Right atrium auricular region (tissue), 2 donors: ENCODE results near the gene TBC1D2B. TPM values are rescaled to one million over a fixed set of nuclear protein-coding genes. Genes with fewer than 3 reads are reported as not detected.
"Not testable (repeated sequence)": the region's sequence is repeated elsewhere in the genome, so short reads cannot be mapped to it uniquely, and the experiment has no call there.

Source experiments
- DNase-seq: peaks from one replicate; pipeline ENCODE4 v3.0.0-alpha.2; 2019; ENCODE audit warnings: low spot score
- H3K27ac ChIP-seq, 2 donors: fragments of 200-600 bp; sonication (generic); 1 replicate in 1 of 2; 2 replicates in 1 of 2; pipeline ENCODE4 v1.5.1; 2016 to 2019
- H3K27me3 ChIP-seq, 2 donors: fragments of 200-600 bp; sonication (generic); one replicate each; pipeline versions ENCODE4 v1.5.1 to v1.6.0; 2017 to 2019
- H3K36me3 ChIP-seq: fragments of 200-600 bp; sonication (generic); one replicate; pipeline ENCODE4 v1.5.1; 2016
- H3K4me1 ChIP-seq, 2 donors: fragments of 200-600 bp; sonication (generic); one replicate each; pipeline versions ENCODE4 v1.5.1 to v1.6.0; 2017 to 2019
- H3K4me3 ChIP-seq, 2 donors: fragments of 200-600 bp; sonication (generic); 1 replicate in 1 of 2; 2 replicates in 1 of 2; pipeline ENCODE4 v1.5.1; 2017 to 2019; ENCODE audit warnings: mild to moderate bottlenecking in 1 of 2, moderate library complexity in 1 of 2
- H3K9me3 ChIP-seq, 2 donors: fragments of 200-600 bp; sonication (generic); one replicate each; pipeline ENCODE4 v1.5.1; 2019
- CTCF ChIP-seq, 2 donors: fragments of 200-600 bp; sonication (generic); IDR thresholded peaks; one replicate each; pipeline ENCODE4 v1.5.1; 2019; ENCODE audit warnings: antibody characterized with exemption in 2 of 2
- total RNA-seq, 2 donors: library from RNA; depleted of rRNA; stranded (reverse); fragments of >200 nt; gene quantifications; one replicate each; pipeline ENCODE4 v1.1.0, GENCODE V29; 2016

Gene TBC1D2B
- total RNA-seq, 2 donors from 2014 or later, result 12.5 to 27.7 TPM

GRCh38 chr15:78001656-78002055, 75.9 kb downstream of the TBC1D2B start:
- Histone ChIP-seq H3K27me3 (no peaks in the 10 kb centered on the region), H3K4me1 (peaks cover 0 to 39% of the 10 kb centered on the region in 2 donors), H3K36me3 (peaks cover 30% of the 10 kb centered on the region), H3K27ac (no peak overlapping the region), H3K4me3 (no peak overlapping the region), H3K9me3 (no peaks in the 10 kb centered on the region)
- no peak for TF ChIP-seq CTCF (IDR thresholded peaks at IDR 0.05)
- DNase-seq, result no peak

- TF ChIP-seq CTCF (IDR thresholded peaks at IDR 0.05), result no peak
- Histone ChIP-seq H3K9me3 (no peaks in the 10 kb centered on the region), H3K4me3 (no peak overlapping the region), H3K36me3 (peaks cover 30% of the 10 kb centered on the region), H3K27ac (no peak overlapping the region), H3K4me1 (peaks cover 0 to 37% of the 10 kb centered on the region in 2 donors), H3K27me3 (no peaks in the 10 kb centered on the region)
- DNase-seq, result no peak
These were observed 76.6 kb downstream of the TBC1D2B start for GRCh38 chr15:78000927-78001249.

GRCh38 chr15:78000091-78000926, 77.2 kb downstream of the TBC1D2B start:
- Histone ChIP-seq H3K27ac (no peak overlapping the region), H3K36me3 (peaks cover 30% of the 10 kb centered on the region), H3K4me1 (peaks cover 0 to 34% of the 10 kb centered on the region in 2 donors), H3K4me3 (no peak overlapping the region), H3K27me3 (no peaks in the 10 kb centered on the region), H3K9me3 (no peaks in the 10 kb centered on the region)
- peak; percentile 34 to 73 for TF ChIP-seq CTCF (IDR thresholded peaks at IDR 0.05)
- DNase-seq, result no peak

- Histone ChIP-seq H3K27ac (no peak overlapping the region), H3K9me3 (no peaks in the 10 kb centered on the region), H3K4me3 (no peak overlapping the region), H3K4me1 (peaks cover 0 to 33% of the 10 kb centered on the region in 2 donors), H3K36me3 (peaks cover 30% of the 10 kb centered on the region), H3K27me3 (no peaks in the 10 kb centered on the region)
- no peak for DNase-seq
- TF ChIP-seq CTCF (IDR thresholded peaks at IDR 0.05), result no peak
These were observed 78.0 kb downstream of the TBC1D2B start for GRCh38 chr15:77999486-77999885.

GRCh38 chr15:77998592-77998991, 78.9 kb downstream of the TBC1D2B start:
- no peaks in the 10 kb centered on the region for H3K9me3 ChIP-seq
- H3K4me3 ChIP-seq, result no peak overlapping the region
- no peak overlapping the region for H3K27ac ChIP-seq
- DNase-seq, result no peak
- no peak for TF ChIP-seq CTCF (IDR thresholded peaks at IDR 0.05)
- H3K4me1 ChIP-seq, result peaks cover 0 to 33% of the 10 kb centered on the region in 2 donors
- peaks cover 30% of the 10 kb centered on the region for H3K36me3 ChIP-seq
- no peaks in the 10 kb centered on the region for H3K27me3 ChIP-seq

GRCh38 chr15:77997761-77998554, 79.6 kb downstream of the TBC1D2B start:
- H3K4me3 ChIP-seq, H3K27ac ChIP-seq, H3K27me3 ChIP-seq, DNase-seq, H3K9me3 ChIP-seq: not testable (repeated sequence)
- Histone ChIP-seq H3K4me1 (peaks cover 0 to 34% of the 10 kb centered on the region in 2 donors), H3K36me3 (peaks cover 24% of the 10 kb centered on the region)

- H3K36me3 ChIP-seq, result peaks cover 17% of the 10 kb centered on the region
These were observed 80.3 kb downstream of the TBC1D2B start for GRCh38 chr15:77997221-77997620.

GRCh38 chr15:77996713-77997171, 80.8 kb downstream of the TBC1D2B start:
- Histone ChIP-seq H3K36me3 (peaks cover 13% of the 10 kb centered on the region), H3K4me1 (peaks cover 0 to 43% of the 10 kb centered on the region in 2 donors), H3K27ac (peak overlapping the region in 1 of 2 donors; percentile 5)
- H3K9me3 ChIP-seq, H3K27me3 ChIP-seq, DNase-seq, H3K4me3 ChIP-seq: not testable (repeated sequence)

More at GRCh38 chr15:77997221-77997620, 80.3 kb downstream of the TBC1D2B start:
- DNase-seq, H3K4me3 ChIP-seq, H3K27ac ChIP-seq, H3K9me3 ChIP-seq, H3K27me3 ChIP-seq: not testable (repeated sequence)
- H3K4me1 ChIP-seq, result peaks cover 0 to 38% of the 10 kb centered on the region in 2 donors

GRCh38 chr15:77996226-77996625, 81.3 kb downstream of the TBC1D2B start:
- H3K27me3 ChIP-seq, DNase-seq, H3K4me3 ChIP-seq, H3K36me3 ChIP-seq, H3K9me3 ChIP-seq: not testable (repeated sequence)
- peaks cover 0 to 48% of the 10 kb centered on the region in 2 donors for H3K4me1 ChIP-seq
- H3K27ac ChIP-seq, result peak overlapping the region in 1 of 2 donors; percentile 5
